H54 (cell line): ENCODE data around the gene SLC13A5.
A peak's percentile ranks its signal among the peaks of the same experiment; 100 is the strongest.

Source experiments
- DNase-seq: peaks from one replicate; pipeline ENCODE4 v3.0.0; 2011; ENCODE audit warnings: low spot score, mixed read lengths; ENCODE audit not compliant: insufficient read length
- FAIRE-seq: peaks from 3 replicates; lab custom pipeline; 2011; peaks lifted over from hg19 to GRCh38; lab: Jason Lieb, UNC
- POLR2A ChIP-seq: IDR thresholded peaks from 2 replicates; pipeline ENCODE4 v1.6.1; 2011; ENCODE audit warnings: low read depth, mild to moderate bottlenecking, low read length

The SLC13A5 gene

DNA sequence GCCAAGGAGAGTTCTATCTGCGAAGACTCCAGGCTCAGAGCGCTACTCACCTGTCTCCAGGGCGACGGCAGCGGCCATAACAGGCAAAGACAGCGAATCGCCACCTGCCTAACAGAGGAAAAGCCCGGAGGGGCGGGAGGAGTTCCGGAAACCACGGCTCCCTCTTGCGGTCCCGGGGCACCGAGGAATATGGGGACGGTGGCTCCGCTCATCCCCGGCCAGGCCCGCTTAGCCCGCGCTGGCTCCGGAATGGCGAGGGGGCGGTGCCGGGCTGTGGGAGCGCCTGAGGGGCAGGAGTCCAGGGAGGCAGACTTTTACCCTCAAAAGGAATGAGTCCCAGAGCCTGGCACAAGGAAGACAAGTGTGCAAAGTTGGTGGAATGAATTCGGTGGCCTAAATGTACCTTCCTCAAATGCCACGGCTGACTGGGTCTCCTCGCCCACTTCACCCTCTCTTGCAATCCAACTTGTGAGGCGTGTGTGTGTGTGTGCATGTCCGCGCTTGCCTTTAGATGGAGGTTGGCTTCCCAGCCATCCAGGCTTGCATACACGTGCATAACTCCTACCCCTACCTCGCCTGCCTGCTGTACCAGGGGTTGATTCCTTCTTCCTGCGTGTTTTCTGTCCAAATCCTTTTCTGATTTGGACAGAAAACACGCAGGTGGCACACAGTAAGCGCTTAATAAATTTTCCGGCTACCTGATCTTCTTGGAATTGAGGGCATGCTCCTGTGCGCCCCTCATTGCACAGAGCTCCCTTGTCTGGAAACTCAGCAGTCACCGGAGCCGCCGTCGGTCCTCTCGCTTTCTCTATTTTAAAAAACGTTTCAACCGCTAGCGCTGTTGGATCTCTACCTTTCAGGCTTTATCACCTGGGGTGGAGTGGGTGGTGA is 58.1 kb downstream of the SLC13A5 start:
- TF ChIP-seq POLR2A, result no peak
- DNase-seq, result no peak
- FAIRE-seq, result no peak

DNA sequence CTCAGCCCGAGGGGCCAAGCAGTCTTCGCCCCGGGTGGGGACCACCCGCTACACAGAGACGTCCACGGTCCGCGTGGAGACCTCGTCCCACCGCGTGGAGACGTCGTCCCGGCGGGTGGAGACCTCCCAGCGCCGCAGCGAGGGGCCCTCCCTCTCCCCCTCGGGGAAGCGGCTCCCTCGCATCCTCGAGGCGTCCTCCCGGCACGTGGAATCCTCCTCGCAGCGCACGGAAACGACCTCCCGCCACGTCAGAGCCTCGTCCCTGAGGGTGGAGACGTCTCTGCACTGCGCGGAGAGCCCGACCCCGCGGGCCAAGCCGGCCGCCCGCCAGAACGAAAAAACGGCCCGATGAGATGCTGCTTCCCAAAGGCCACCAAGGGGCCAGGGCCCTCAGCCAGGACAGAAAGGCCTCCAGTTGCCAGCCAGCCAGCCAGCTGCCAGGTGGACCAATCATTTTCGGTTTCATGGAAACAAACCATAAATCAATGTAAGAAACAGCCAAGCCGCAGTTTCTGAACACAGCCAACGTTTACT is 61.2 kb downstream of the SLC13A5 start:
- FAIRE-seq (no peak), DNase-seq (no peak)
- TF ChIP-seq POLR2A, result no peak

DNA sequence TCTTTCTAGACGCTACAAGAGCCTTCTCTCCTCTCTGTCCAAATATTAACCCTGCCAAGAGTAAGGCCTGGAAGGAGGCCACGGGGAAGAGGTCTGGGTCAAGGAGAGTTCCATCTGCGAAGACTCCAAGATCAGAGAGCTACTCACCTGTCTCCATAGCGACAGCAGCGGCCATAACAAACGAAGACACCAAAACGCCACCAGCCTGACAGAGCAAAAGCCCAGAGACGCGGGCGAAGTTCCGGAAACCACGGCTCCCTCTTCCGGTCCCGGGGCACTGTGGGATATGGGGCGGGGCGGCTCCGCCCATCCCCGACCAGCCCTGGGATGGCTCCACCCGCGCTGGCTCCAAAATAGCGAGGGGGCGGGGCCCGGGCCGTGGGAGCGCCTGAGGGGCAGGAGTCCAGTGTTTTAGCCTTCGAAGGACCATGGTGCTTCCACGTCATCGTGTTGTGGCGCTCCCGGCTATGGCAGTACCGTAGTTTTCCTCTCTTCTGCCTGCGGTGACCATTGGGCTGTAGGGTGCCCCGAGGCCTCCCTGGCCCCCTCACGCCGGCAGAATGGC is 61.7 kb downstream of the SLC13A5 start, which contains the start of the genes C17orf100 and MED31:
C17orf100 (plus strand) TSS at position 409 of the 565 bp plus-strand sequence; CDS start at position 561, 152 bp downstream.
MED31 (minus strand) TSS at position 252 of the 565 bp plus-strand sequence; CDS start at position 175, 77 bp downstream.
- DNase-seq (peak; percentile 96), FAIRE-seq (peak; percentile 78)
- peak; percentile 32 for TF ChIP-seq POLR2A

DNA sequence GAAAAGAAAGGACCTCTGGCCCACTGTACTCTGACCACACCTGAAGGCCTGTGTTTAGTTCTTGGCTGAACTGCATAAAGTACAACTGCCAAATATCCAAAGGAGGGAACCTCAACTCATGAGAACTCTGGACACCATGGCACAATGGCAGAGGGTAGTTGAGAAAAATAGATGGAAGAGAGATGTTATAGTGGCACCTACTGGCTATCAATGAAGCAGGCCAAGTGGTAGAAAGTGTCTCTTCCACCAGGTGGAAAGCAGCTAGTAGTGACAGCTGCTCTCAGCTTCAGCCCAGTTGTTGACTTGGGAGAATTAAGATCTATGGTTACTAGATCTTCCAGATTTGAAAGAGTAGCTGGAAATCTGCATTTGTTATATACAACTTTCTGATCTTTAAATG is 65.0 kb downstream of the SLC13A5 start:
- no peak for DNase-seq
- no peak for TF ChIP-seq POLR2A
- FAIRE-seq, result peak; percentile 78

DNA sequence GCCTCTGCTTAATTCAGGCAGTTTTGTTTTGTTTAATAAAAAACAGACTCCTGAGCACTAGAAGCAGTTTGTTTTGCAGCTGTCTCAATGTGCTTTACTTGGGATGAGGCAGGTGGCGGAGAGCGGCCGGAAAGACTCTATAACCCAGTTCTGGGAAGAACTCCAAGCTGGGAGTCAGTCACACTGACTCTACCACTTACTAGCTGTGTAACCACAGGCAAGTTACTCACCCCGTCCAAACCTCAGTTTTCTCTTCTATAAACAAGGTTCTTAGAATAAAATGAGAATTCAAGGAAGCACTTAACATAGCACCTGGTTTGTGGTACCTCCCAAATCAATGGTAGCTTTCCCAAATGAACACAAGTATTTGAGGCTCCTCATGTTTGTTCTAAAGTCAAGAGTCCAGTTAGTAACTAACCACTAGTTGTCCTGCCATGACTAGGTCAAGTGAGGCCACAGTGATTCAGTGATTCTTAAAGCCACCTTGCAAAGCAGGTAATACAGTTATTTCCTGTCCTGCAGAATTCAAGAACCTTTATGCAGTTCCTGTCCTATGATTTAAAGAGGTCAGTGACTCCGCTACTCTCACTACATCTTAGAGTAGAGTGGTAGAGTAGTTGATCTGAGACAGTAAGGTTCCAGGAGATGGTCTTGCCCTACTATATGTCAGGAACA is 69.6 kb downstream of the SLC13A5 start:
- TF ChIP-seq POLR2A, result no peak
- no peak for FAIRE-seq
- DNase-seq, result no peak

DNA sequence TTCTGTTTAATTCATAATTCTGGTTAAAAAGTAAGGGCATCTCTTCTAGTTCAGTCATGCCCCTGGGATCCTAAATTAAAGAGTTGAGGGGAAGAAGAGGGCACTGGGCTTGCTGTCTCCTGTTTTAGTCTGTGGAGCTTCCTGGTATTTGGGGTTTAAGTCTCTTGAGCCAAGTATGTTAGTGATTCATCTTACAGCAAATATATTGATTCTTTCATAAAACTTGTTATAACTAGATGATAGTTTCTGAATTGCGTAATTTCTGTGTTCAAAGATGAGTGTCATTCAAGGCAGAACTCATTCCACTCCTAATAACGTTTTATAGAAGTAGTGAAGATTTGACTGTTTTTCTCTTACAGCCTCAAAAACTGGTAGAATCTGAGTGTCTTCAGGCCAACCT is 70.6 kb downstream of the SLC13A5 start:
- FAIRE-seq, result peak; percentile 50
- no peak for TF ChIP-seq POLR2A
- no peak for DNase-seq

DNA sequence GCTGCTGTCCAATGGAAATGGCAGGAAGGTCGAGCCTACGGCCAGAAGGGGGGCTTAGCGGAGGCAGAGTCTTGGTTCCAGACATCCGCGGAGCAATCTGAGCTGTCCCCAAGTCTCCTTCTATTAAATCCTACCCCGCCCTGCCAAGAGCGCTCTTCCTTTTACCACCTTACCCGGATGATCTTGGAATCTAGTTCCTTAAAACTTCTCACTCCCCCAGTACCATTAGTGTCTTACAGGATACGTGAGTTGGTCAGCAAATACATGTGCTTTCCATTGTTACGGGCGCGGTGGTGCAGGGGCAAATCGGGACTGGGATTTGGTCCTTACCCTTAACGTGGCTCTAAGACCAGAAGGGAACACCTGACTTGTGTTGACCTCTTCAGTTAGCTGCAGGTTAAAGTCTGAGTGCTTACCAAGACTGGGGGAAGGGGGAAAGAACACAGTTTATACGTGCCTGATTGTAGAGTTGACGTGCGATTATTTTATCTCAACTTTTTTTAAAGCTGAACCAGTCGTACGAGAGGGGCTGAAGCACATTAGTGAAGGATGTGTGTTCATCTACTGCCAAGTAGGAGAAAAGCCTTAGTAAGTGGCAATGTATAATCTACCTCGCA is 71.8 kb downstream of the SLC13A5 start:
- DNase-seq (no peak), FAIRE-seq (no peak)
- TF ChIP-seq POLR2A, result no peak

DNA sequence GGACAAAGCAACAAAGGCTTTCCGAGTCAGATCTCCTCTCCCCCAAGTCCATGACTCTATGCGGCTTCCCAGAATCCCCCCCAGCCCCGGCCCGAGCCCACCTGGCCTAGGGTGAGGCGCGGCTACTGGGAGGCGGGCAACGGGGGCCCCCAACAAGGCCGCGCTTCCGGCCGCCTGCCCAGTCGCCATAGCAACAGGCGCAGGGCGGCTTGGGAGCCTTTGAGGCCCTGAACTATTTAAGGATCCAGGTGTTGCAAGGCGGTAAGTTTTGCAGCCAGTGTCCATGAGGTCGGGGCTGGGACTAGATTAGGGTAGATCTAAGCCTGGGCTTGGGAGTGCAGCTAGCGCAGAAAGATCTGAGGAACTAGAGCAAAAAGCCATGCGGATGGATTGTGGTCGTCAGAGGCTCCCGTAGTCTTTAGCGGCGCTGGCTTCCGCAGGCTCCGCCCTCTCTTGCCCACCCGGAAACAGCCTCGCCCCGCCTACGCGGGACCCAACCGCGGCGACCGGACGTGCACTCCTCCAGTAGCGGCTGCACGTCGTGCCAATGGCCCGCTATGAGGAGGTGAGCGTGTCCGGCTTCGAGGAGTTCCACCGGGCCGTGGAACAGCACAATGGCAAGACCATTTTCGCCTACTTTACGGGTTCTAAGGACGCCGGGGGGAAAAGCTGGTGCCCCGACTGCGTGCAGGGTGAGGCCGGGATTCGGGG is 72.5 kb downstream of the SLC13A5 start, which contains the start of the genes KIAA0753 and TXNDC17:
KIAA0753 (minus strand) TSS at position 176 of the 711 bp plus-strand sequence. CDS start 5,608 bp downstream, outside the sequence.
TXNDC17 (plus strand) TSS at position 525 of the 711 bp plus-strand sequence; CDS start at position 548, 23 bp downstream.
- TF ChIP-seq POLR2A, result peak; percentile 97
- FAIRE-seq (peak; percentile 43), DNase-seq (peak; percentile 84)

DNA sequence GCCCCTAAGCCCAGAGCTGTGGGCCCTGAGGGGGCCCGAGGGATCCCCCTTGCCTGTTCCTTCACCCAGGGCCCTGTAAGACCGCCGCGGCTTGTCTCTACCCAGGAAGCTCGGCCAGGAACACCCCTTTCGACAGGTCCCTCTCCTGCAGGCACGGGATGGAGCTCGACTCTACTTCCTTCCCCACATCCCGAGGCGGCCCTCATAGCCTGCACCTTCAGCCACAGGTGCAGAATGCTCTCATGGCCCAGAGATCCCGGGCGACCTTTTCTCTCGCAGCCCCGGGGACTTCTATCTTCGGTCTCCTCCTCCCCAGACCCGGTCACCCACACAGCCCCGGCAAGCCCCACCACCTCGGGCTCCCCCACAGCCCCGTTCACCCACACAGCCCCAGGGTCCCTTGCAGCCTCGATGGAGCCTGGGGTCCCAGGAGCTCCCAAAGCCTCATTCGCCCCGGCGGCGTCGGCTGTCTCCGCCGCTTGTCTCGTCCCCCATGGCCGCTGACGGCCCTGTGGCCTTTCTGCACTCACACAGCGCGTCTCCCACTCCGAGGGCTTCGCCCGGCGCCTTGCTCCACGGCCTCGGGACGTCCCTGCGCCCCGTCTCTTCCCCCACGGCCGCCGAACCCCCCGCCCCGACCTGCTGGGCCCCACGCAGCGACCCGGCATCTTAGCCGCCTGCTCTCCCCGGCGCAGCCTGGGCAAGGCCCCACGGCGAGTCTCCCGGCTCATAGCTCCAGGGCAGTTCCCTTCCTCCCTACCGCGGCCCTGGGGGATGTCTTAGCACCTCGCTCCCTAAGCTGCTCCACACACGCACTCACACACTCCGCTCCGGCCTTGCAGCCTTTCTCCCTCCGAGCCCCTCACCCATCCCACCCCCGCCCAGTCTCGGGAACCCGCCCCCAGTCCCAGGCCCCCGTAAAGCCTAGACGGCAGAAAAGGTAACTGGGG is 73.3 kb downstream of the SLC13A5 start:
- DNase-seq (no peak), FAIRE-seq (no peak)
- no peak for TF ChIP-seq POLR2A

DNA sequence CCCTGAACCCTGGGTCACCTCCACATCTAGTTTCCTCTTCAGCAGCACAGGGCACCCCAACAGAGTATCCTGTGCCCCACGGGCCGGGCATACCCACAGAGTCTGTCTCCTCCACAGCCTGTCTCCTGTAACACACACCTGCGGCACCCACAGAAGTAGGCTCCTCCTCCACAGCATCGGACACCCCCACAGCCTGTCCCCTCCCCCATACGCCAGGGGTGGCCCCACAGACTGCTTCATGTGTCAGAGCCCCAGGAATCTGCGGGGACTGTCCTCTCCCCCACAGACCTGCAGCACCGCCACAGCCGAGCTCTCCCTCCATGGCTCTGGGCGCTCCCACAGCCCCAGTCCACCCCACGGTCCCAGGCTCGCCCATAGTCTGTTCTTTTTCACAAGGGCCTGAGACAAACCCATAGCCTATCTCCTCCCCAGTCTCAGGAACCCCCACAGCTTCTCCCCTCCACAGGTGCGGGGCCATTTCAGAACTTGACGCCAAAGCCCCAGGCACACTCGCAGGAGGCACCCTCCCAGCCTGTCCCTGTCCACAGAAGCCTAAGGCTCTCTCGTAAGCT is 74.1 kb downstream of the SLC13A5 start:
- FAIRE-seq (no peak), DNase-seq (no peak)
- TF ChIP-seq POLR2A, result no peak
